Erythroblast (primary cell): Measurements from ENCODE around the gene ACBD3.
A peak's percentile ranks its signal among the peaks of the same experiment; 100 is the strongest.

Source experiments
- DNase-seq, 2 experiments: peaks; one replicate each; lab custom pipeline; 2025; lab: John Stamatoyannopoulos, UW
- GATA1 ChIP-seq: IDR thresholded peaks from 2 replicates; pipeline ENCODE4 v1.6.1; 2011; ENCODE audit warnings: low read depth, mild to moderate bottlenecking, control low read depth, low read length, moderate library complexity
- POLR2A ChIP-seq: IDR thresholded peaks from 2 replicates; pipeline ENCODE4 v1.6.1; 2011; ENCODE audit warnings: mild to moderate bottlenecking, low read length

Gene ACBD3

GRCh38 chr1:226135059-226135651 lies 51.4 kb downstream of the ACBD3 start:
- TF ChIP-seq POLR2A (no peak), GATA1 (no peak)
- no peak for DNase-seq

DNA sequence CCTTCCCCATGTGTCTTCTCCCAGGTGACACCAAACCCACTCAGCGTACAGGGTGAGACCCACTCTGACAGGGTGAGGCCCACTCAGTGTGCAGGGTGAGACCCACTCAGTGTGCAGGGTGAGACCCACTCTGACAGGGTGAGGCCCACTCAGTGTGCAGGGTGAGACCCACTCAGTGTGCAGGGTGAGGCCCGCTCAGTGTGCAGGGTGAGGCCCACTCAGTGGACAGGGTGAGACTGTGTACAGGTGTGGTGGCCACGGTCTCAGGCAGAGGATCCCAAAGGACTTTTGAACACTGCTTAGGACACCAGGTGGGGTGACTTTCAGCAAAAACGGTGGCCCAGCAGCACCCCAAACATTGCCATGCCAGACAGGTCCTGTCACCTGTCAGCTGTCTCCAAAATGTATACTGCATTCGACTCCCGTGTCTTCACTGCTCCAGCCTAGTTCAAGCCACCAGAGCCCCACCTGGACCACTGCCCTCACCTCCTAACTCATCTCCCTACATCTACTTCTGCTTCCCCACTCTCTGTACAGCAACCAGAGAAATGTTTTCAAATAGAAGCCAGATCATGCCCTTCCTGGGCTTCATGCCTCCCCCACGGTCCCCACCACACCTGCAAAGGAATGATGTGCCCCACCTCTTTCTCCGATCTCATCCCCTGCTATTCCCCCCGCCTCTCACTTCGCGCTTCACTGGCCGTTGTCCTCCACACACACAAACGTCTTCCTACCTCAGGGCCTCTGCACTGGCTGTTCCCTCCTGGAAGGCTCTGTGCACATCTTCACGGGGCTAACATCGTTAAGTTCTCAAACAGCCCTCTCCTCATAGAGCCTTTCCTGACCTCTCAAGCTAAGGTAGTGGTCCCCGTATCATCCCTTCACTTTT lies 52.1 kb downstream of the ACBD3 start:
- DNase-seq: no peak
- TF ChIP-seq GATA1 (no peak), POLR2A (no peak)

- DNase-seq: no peak
- no peak for TF ChIP-seq POLR2A
- TF ChIP-seq GATA1: no peak
Measured at GRCh38 chr1:226133504-226134123, 52.9 kb downstream of the ACBD3 start.

GRCh38 chr1:226132728-226133503 lies 53.6 kb downstream of the ACBD3 start:
- DNase-seq: no peak
- no peak for TF ChIP-seq POLR2A
- TF ChIP-seq GATA1: no peak

DNA sequence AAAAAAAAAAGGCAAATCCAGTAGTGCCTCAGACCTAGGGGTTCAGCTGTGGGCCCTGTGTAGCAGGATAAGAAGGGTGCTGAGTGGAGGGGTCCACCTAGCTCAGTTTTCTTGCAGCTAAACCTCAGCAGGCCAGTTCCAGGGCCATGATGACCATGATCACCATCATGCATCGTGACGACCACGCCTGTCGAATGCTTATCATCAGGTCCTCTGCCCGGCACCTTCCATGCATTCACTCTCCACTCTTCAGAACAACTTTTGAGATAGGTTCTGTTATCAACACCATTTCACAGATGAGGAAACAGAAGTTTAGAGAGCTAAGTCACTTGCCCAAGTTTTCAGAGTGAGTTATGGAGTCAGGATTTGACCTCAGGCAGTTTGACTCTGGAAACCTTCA lies 54.9 kb downstream of the ACBD3 start:
- TF ChIP-seq GATA1 (no peak), POLR2A (no peak)
- DNase-seq: peak in 1 of 2 experiments; percentile 54

DNA sequence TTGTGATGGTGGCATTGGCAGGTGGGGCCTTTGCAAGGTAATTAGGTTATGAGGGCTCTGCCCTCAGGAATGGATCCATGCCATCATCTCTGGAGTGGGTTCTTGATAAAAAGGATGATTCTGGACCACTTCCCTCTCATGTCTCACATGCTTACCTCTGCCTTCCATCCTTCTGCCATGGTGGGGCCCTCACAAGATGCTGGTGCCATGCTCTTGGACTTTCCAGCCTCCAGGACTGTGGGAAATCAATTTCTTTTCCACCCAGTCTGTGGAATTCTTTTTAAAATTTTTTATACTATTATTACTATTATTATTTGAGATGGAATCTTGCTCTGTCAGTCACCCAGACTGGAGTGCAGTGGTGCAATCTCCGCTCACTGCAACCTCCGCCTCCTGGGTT lies 57.3 kb downstream of the ACBD3 start:
- TF ChIP-seq GATA1 (no peak), POLR2A (no peak)
- no peak for DNase-seq

DNA sequence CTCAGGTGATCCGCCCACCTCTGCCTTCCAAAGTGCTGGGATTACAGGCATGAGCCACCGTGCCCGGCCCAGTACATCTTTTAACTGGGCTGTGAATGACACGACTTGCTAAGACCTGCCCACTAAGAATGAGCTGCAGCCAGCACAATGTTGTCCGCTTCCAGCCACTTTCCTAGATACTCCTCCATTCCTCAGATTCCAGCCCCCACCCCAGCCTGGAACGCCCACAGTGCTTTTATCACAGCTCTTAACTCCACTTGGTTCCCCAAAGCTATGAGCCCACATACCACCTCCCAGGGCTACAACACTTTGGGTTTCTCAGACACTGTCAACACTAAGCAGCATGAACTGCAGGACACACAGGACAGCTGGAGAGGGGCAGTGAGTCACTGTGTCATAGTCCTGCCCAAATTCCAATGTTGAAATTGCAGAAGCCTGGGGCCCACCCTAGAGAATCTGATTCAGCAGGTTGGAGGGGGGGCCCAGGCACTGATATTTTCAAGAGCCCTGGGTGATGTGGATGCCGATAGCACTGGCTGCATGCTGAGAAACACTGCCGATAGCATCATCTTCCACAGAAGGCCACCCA lies 58.0 kb downstream of the ACBD3 start:
- no peak for DNase-seq

GRCh38 chr1:226126824-226127569 lies 59.5 kb downstream of the ACBD3 start:
- TF ChIP-seq POLR2A (no peak), GATA1 (no peak)
- no peak for DNase-seq

More for the DNA sequence above, 58.0 kb downstream of the ACBD3 start:
- TF ChIP-seq POLR2A: no peak
- TF ChIP-seq GATA1: no peak

- DNase-seq: no peak
- TF ChIP-seq POLR2A (no peak), GATA1 (no peak)
Measured at GRCh38 chr1:226125831-226126230, 60.7 kb downstream of the ACBD3 start.

DNA sequence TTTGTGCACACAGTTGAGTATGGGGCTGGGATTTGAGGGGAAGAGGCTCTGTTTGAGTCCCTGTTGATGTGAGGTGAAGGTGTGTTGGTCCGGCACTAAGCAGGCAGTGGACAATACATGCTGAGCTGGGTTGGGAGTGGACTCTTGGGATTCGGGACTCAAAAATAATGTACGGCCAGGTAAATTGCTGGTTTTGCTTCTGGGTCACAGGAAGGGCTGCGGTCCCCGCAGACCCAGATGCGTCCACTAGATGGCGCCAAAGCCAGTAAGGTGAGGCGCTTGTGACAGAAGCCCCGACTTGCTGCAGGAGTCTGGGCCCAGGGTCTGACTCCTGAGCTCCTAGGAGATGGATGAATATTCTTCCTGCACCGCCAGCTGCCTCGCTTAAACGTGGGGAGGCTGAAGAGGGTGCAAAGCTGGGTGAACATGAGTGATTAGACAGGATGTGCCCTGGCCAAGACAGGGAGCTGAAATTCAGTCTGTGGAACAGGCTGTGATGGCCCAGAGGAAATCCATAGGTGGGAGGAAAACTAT lies 61.4 kb downstream of the ACBD3 start:
- TF ChIP-seq POLR2A (no peak), GATA1 (no peak)

GRCh38 chr1:226123591-226124471 lies 62.7 kb downstream of the ACBD3 start:
- no peak for DNase-seq
- no peak for TF ChIP-seq POLR2A
- TF ChIP-seq GATA1: no peak

More for the DNA sequence above, 61.4 kb downstream of the ACBD3 start:
- peak; percentile 80 to 90 for DNase-seq

DNA sequence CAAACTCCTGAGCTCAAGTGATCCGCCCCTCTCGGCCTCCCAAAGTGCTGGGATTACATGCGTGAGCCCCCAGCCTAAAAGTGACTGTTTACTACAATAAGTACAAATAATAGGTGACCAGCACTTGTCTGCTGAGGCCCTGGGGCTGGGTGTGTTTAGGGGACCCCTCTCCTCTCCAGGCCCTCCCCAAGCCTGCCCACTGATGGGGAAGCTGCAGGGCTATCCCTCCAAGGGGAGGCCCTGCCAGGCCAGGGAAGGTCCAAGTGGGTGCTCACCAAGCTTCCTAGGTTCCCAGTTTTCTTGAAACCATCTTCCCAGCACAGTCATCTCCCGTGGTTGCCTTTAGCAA lies 63.4 kb downstream of the ACBD3 start:
- TF ChIP-seq GATA1: no peak
- TF ChIP-seq POLR2A: no peak

More for the DNA sequence above, 63.4 kb downstream of the ACBD3 start:
- no peak for DNase-seq
